Left renal pelvis (tissue), 4 donors: ENCODE data around the gene CNOT1. TPM values are rescaled to one million over a fixed set of nuclear protein-coding genes. Genes with fewer than 3 reads are reported as not detected.

ENCODE experiments used
- DNase-seq, 4 donors: peaks; one replicate each; pipeline ENCODE4 v3.0.0-alpha.2; 2013; ENCODE audit warnings: low read depth in 4 of 4, low spot score in 3 of 4
- polyA plus RNA-seq, 4 donors: library from polyadenylated mRNA; unstranded; fragments of 120-200 nt; gene quantifications; one replicate each; pipeline ENCODE4 v1.2.1, GENCODE V29; 2013; ENCODE audit not compliant: insufficient read length in 4 of 4

CNOT1 gene
- polyA plus RNA-seq, 4 donors = 124 to 195 (median 174) TPM

GRCh38 chr16:58506241-58507194 lies 123.1 kb downstream of the CNOT1 start:
- DNase-seq = no peak

- DNase-seq = no peak
These were observed 125.5 kb downstream of the CNOT1 start for GRCh38 chr16:58503863-58504688.

- DNase-seq = no peak
These were observed 126.3 kb downstream of the CNOT1 start for GRCh38 chr16:58503166-58503862.

- DNase-seq = no peak
These were observed 127.3 kb downstream of the CNOT1 start for GRCh38 chr16:58502217-58502921.

GRCh38 chr16:58501242-58502131 lies 128.1 kb downstream of the CNOT1 start:
- DNase-seq = peak in 2 of 4 donors; percentile 47 to 58

GRCh38 chr16:58500430-58501241 lies 129.0 kb downstream of the CNOT1 start:
- no peak for DNase-seq

- peak in 2 of 4 donors; percentile 71 to 73 for DNase-seq
These were observed 129.8 kb downstream of the CNOT1 start, which contains the start of gene NDRG4 for GRCh38 chr16:58499615-58500351. Gene NDRG4, plus strand, starts transcription at chr16:58500143. Its CDS starts 106 bp downstream, at chr16:58500249.

- no peak for DNase-seq
These were observed 130.5 kb downstream of the CNOT1 start for GRCh38 chr16:58499092-58499511.

- DNase-seq = no peak
These were observed 131.1 kb downstream of the CNOT1 start for GRCh38 chr16:58498341-58499091.

GRCh38 chr16:58497935-58498334 lies 131.7 kb downstream of the CNOT1 start:
- no peak for DNase-seq

- no peak for DNase-seq
These were observed 132.2 kb downstream of the CNOT1 start for GRCh38 chr16:58497468-58497867.

- DNase-seq = no peak
These were observed 133.9 kb downstream of the CNOT1 start for GRCh38 chr16:58495521-58496331.

GRCh38 chr16:58494981-58495520 lies 134.6 kb downstream of the CNOT1 start:
- peak in 3 of 4 donors; percentile 67 to 86 (median 86) for DNase-seq

GRCh38 chr16:58493756-58494431 lies 135.7 kb downstream of the CNOT1 start:
- no peak for DNase-seq

- no peak for DNase-seq
These were observed 136.9 kb downstream of the CNOT1 start for GRCh38 chr16:58492735-58493134.
